Testis (tissue), 3 donors: ENCODE measurements around the gene TMEM171. TPM values are rescaled to one million over a fixed set of nuclear protein-coding genes. Genes with fewer than 3 reads are reported as not detected.

Source experiments
- DNase-seq: peaks from one replicate; pipeline ENCODE4 v3.0.0-alpha.2; 2019
- H3K27ac ChIP-seq, 2 donors: fragments of 200-600 bp; sonication (generic); one replicate each; pipeline ENCODE4 v1.5.1; 2019
- H3K27me3 ChIP-seq: fragments of 200-600 bp; sonication (generic); one replicate; pipeline ENCODE4 v1.5.1; 2019
- H3K36me3 ChIP-seq: fragments of 200-600 bp; sonication (generic); one replicate; pipeline ENCODE4 v1.5.1; 2017; ENCODE audit warnings: low read depth; ENCODE audit errors: missing control alignments
- H3K4me1 ChIP-seq: fragments of 200-600 bp; sonication (generic); one replicate; pipeline ENCODE4 v1.5.1; 2019
- H3K4me3 ChIP-seq, 2 donors: fragments of 200-600 bp; sonication (generic); one replicate each; pipeline ENCODE4 v1.5.1; 2017 to 2019
- H3K9me3 ChIP-seq: fragments of 200-600 bp; sonication (generic); one replicate; pipeline ENCODE4 v1.5.1; 2017
- POLR2A ChIP-seq: fragments of 450-650 bp; IDR thresholded peaks from one replicate; pipeline ENCODE4 v1.6.1; 2017; ENCODE audit warnings: antibody characterized with exemption, mild to moderate bottlenecking, moderate library complexity
- WGBS, 2 donors: methylation state at CpG; one replicate each; pipeline ENCODE4 v1.1.5; 2018; 5-methylcytosine and 5-hydroxymethylcytosine counted together
- intact Hi-C: fragments of 100-400 bp; cut with DNase I; formaldehyde crosslinking; loops from one replicate; pipeline ENCODE4 v1.15.1; 2023; ENCODE audit warnings: low total_unique reads
- polyA plus RNA-seq: library from polyadenylated mRNA; stranded (reverse); fragments of 350-450 nt; fragmentation: Illumina TruSeq; extraction: RNeasy Lipid Tissue Mini Kit (QIAGEN cat#74804); gene quantifications from one replicate; pipeline ENCODE4 v1.2.3, GENCODE V29; 2014; ENCODE audit warnings: low read depth, low replicate concordance; ENCODE audit not compliant: insufficient read depth
- total RNA-seq, 2 donors: library from RNA; depleted of rRNA; stranded (reverse); fragments of >200 nt; gene quantifications; one replicate each; pipeline ENCODE4 v1.2.3, GENCODE V29; 2016
- TF ChIP-seq, protein P1 (sequence below), 3 experiments: fragments of 450-650 bp in 2 of 3; fragments of 200-600 bp in 1 of 3; sonication (generic) in 1 of 3; IDR thresholded peaks; one replicate each; pipeline ENCODE4 v1.5.1; 2016 to 2019; ENCODE audit warnings: antibody characterized with exemption in 3 of 3, mild to moderate bottlenecking in 2 of 3, moderate library complexity in 1 of 3

Gene TMEM171
- total and polyA plus RNA-seq, 3 donors from 2014 or later, result 1.1 to 2.7 (median 1.7) TPM

GRCh38 chr5:73103870-73104299 is 16.5 kb upstream of the TMEM171 start:
- TF ChIP-seq POLR2A, result no peak
- TF ChIP-seq, protein P1, sequence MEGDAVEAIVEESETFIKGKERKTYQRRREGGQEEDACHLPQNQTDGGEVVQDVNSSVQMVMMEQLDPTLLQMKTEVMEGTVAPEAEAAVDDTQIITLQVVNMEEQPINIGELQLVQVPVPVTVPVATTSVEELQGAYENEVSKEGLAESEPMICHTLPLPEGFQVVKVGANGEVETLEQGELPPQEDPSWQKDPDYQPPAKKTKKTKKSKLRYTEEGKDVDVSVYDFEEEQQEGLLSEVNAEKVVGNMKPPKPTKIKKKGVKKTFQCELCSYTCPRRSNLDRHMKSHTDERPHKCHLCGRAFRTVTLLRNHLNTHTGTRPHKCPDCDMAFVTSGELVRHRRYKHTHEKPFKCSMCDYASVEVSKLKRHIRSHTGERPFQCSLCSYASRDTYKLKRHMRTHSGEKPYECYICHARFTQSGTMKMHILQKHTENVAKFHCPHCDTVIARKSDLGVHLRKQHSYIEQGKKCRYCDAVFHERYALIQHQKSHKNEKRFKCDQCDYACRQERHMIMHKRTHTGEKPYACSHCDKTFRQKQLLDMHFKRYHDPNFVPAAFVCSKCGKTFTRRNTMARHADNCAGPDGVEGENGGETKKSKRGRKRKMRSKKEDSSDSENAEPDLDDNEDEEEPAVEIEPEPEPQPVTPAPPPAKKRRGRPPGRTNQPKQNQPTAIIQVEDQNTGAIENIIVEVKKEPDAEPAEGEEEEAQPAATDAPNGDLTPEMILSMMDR (IDR thresholded peaks at IDR 0.05), result no peak
- H3K27ac ChIP-seq, result no peak overlapping the region
- WGBS, 2 donors, result 76 to 78% methylated on average over 4 of the region's 4 CpGs
- H3K9me3 ChIP-seq, result no peaks in the 10 kb centered on the region
- intact Hi-C loops, result no loop called here
- H3K27me3 ChIP-seq, result no peaks in the 10 kb centered on the region
- no peaks in the 10 kb centered on the region for H3K4me1 ChIP-seq
- no peak for DNase-seq
- no peaks in the 10 kb centered on the region for H3K36me3 ChIP-seq
- H3K4me3 ChIP-seq, result no peak overlapping the region

DNA sequence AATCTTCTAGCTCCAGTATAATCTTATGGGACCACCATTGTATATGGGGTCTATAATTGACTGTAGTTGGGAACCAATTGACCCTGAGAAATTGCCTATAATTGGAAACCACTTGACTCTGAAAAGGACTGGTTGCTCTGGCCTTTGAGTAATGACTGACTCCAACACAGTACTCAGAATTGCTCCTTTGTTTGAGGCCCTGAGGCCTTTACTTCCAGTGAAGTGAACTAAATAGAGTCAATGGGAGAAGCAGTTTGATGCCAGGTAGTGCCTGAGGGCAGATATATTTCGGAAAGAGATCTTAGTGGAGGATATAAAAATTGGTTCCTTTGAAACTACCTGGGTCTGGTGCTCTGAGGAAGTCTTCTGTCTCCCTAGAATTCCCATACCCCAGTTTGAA is 16.0 kb upstream of the TMEM171 start:
- Histone ChIP-seq H3K27ac (no peak overlapping the region), H3K27me3 (no peaks in the 10 kb centered on the region), H3K9me3 (no peaks in the 10 kb centered on the region), H3K36me3 (no peaks in the 10 kb centered on the region), H3K4me3 (no peak overlapping the region), H3K4me1 (no peaks in the 10 kb centered on the region)
- WGBS, 2 donors, result 94% methylated on average over 1 of the region's 1 CpG
- no peak for TF ChIP-seq POLR2A
- TF ChIP-seq, protein P1 (IDR thresholded peaks at IDR 0.05), result no peak
- intact Hi-C loops, result no loop called here
- DNase-seq, result no peak

- Histone ChIP-seq H3K9me3 (no peaks in the 10 kb centered on the region), H3K4me1 (no peaks in the 10 kb centered on the region), H3K36me3 (no peaks in the 10 kb centered on the region), H3K27me3 (no peaks in the 10 kb centered on the region), H3K27ac (no peak overlapping the region), H3K4me3 (no peak overlapping the region)
- DNase-seq, result no peak
- TF ChIP-seq, protein P1 (IDR thresholded peaks at IDR 0.05), result no peak
- TF ChIP-seq POLR2A, result no peak
- intact Hi-C loops, result no loop called here
These were observed 14.0 kb upstream of the TMEM171 start for GRCh38 chr5:73106335-73106734.

- Histone ChIP-seq H3K27me3 (no peaks in the 10 kb centered on the region), H3K36me3 (no peaks in the 10 kb centered on the region), H3K4me3 (no peak overlapping the region), H3K9me3 (no peaks in the 10 kb centered on the region), H3K4me1 (no peaks in the 10 kb centered on the region), H3K27ac (no peak overlapping the region)
- no peak for DNase-seq
- 89 to 95% methylated on average over 1 of the region's 1 CpG for WGBS, 2 donors
- TF ChIP-seq, protein P1 (IDR thresholded peaks at IDR 0.05), result no peak
- TF ChIP-seq POLR2A, result no peak
- intact Hi-C loops, result no loop called here
These were observed 10.2 kb upstream of the TMEM171 start for GRCh38 chr5:73110190-73110589.

- intact Hi-C loops, result no loop called here
- no peak for DNase-seq
- no peak overlapping the region for H3K27ac ChIP-seq
- no peak for TF ChIP-seq POLR2A
- TF ChIP-seq, protein P1 (IDR thresholded peaks at IDR 0.05), result no peak
- H3K4me3 ChIP-seq, result no peak overlapping the region
- H3K4me1 ChIP-seq, result no peaks in the 10 kb centered on the region
- no peaks in the 10 kb centered on the region for H3K36me3 ChIP-seq
- no peaks in the 10 kb centered on the region for H3K9me3 ChIP-seq
- 97% methylated on average over 1 of the region's 1 CpG for WGBS, 2 donors
- no peaks in the 10 kb centered on the region for H3K27me3 ChIP-seq
These were observed 8.8 kb upstream of the TMEM171 start for GRCh38 chr5:73111536-73111935.
